Measurements from ENCODE around the gene DDX46.
"Not testable (repeated sequence)": the region's sequence is repeated elsewhere in the genome, so short reads cannot be mapped to it uniquely, and the experiment has no call there.

Gene DDX46

GRCh38 chr5:134784946-134785620 lies 26.5 kb downstream of the DDX46 start:
- no peak for DNase-seq

- no peak for DNase-seq
Observed at GRCh38 chr5:134787692-134788091, 29.1 kb downstream of the DDX46 start.

GRCh38 chr5:134791580-134791979 lies 33.0 kb downstream of the DDX46 start:
- no peak for DNase-seq

DNA sequence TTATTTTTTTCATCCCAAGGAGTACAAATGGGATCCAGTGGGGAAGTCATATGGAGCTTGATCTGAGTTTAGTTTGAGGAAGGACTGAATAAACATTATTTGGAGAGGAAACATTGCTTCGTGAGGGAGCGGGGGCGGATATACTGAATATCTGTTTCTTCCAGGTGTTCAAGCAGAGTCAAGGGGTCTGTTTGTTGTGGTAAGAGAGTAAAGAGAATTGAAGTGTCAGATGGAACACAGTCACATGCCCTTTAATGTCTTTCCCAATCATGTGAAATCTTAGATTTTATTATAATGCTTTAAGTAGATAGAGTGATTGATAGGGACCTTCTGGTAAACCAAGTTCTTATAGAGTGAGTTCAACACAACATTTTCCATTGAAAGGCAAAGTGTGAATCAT lies 33.7 kb downstream of the DDX46 start:
- no peak for DNase-seq

- DNase-seq: no peak
Observed at GRCh38 chr5:134793111-134793510, 34.5 kb downstream of the DDX46 start.

GRCh38 chr5:134794082-134794481 lies 35.5 kb downstream of the DDX46 start:
- no peak for DNase-seq

DNA sequence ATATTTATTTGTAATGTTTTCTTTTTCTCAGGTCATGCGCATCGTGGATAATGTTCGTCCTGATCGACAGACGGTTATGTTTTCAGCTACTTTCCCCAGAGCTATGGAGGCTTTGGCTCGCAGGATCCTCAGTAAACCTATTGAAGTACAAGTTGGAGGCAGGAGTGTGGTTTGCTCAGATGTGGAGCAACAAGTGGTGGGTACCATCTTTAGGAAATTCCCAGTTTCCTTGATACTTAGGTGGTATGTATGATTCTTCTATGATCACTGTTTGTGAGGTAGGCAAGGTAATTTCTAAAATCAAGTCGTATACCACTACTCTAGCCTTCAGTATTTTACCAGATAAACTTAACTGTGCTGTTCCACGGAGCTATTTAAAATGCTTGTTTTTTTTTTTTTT lies 36.2 kb downstream of the DDX46 start:
- no peak for DNase-seq

DNA sequence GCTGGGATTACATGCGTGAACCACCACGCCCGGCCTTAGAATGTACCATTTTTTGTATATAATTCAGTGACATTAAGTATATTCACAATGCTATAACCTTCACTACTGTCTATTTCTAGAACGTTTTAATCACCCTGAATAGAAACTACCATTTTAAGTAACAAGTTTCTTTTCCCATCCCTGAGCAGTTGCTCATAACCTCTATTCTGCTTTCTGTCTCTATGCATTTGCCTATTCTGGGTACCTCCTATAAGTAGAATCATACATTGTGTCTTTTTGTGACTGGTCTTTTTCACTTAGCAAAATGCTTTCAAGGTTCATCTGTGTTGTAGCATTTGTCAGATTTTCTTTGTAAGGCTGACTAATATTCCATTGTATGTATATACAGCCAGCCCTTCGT lies 39.9 kb downstream of the DDX46 start:
- no peak for DNase-seq

DNA sequence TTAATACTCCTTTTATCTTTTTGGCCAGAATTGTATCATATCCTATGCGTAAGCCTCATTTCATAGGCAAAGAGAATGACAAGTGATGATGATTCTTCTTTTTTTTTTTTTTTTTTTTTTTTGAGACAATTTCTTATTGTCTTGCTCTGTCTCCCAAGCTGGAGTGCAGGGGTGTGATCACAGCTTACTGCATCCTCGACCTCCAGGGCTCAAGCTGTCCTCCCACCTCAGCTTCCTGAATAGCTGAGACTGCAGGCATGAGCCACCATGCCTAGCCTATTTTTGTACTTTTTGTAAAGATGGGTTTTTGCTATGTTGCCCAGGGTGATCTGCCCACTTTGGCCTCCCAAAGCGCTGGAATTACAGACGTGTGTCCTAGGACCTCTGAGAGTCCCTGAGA lies 45.2 kb downstream of the DDX46 start:
- no peak for DNase-seq

DNA sequence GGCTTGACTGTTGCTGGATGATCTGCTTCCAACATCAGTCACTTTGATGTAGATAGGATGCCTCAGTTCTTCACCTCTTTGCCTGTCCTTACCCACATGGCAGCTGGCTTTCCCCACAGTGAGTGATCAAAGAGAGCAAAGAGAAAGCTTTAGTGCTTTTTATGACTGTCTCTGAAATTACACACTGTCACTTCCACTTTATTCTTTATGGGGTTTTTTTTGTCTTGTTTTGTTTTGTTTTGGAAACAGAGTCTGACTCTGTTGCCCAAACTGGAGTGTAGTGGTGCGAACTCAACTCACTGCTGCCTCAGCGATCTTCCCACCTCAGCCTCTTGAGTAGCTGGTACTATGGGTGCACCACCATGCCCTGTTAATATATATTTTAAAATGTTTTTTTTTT lies 54.8 kb downstream of the DDX46 start:
- no peak for DNase-seq

GRCh38 chr5:134813827-134814226 lies 55.2 kb downstream of the DDX46 start:
- peak; percentile 16 for DNase-seq

DNA sequence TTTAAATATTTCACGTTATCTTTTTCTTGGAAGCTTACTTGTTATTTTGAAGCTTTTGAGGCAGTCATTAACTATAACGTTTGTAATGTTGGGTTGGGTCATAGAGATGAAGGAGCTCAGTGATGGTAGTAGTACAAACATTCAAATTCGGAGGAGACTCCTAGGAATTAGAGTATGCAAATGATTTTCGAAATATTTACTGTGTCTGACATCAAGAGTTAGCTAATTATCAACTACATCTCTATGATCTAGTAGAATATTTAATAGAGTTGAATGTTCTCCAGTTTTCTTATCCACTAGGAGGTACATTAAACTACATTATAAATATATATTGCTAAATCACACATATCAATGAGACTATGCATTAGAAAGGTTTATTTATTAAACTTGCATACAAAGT lies 58.4 kb downstream of the DDX46 start:
- DNase-seq: no peak

DNA sequence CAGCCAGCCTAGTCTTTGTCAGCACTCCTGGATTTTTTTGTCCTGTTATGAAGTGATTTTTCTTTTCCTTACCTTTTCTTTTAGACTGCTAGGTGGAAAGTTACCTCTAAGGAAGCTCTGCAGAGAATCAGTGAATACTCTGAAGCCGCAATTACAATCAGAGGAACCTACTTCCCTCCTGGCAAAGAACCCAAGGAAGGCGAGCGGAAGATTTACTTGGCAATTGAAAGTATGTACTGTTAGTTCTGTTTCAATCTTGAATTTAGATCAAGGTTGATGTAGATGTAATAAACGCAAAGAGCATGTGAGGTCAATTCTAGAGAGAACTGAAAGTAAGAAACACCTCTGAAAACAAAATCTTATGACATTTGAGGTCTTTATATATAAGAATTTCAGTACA lies 60.2 kb downstream of the DDX46 start:
- DNase-seq: no peak

DNA sequence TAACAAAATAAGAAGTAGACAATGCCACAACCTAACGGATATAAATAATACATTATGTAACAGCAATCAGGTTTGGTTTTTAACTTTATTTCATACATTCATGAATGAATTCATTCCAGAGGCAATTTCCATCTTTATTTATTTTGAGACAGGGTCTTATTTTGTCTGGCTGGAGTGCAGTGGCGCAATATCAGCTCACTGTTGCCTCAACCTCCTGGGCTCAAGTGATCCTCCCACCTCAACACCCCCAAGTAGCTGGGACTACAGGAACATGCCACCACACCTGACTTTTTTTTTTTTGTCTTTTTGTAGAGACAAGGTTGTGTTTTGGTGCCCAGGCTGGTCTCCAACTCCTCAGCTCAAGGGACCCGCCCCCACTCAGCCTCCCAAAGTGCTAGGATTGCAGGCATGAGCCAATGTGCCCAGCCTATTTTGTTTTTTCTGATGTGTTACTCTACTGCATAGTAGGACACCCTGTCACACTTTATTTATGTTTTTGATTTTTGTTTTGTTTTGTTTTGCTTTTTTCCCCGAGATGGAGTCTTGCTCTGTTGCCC lies 60.9 kb downstream of the DDX46 start:
- DNase-seq: no peak

DNA sequence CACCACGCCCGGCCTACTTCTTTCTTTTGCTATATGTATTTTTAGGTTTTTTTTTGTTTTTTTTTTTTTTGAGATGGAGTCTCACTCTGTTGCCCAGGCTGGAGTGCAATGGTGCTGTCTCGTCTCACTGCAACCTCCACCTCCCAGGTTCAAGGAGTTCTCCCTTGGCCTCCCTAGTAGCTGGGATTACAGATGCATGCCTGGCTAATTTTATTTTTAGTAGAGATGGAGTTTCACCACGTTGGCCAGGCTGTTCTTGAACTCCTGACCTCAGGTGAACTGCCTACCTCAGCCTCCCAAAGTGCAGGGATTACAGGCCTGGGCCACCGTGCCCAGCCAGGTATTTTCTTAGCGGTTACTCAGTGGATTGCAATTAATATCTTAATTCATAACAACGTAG lies 63.3 kb downstream of the DDX46 start:
- no peak for DNase-seq

DNA sequence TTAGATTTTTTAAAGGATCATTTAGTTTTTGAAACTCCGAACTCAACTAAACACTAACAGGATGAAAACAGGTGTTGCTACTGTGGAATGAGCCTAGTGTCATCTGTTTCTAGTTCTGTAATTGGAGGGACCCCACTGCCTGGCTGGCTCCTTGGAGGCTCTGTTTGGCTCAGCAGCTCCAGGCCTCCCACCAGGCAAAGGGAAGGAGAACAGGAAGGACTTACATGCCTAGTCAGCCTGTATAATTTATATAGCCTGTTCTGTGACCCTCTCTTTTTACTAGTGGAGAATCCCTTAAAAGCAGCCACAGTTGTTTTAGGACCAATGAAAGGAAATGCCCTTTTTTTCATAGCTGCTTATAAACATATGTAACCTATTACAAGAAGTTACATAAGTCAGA lies 66.1 kb downstream of the DDX46 start:
- DNase-seq: no peak

DNA sequence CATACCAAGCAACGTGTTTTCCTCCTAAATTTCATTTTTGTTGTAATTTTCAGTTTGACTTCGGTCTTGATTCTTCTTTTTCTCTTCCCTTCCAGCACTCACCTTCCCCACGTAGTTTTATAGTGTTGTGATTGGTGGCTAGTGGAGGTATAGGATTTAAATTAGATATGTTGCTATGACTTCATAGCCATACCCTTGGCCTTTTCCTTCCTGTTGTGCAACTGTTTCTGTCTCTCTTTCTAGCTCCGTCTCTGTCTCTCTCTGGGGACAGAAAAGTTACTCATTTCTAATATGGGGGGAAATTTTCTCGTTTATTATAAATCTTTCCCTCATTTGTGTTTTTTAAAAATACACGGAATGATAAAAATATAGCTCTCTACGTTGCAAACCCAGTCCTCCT lies 66.6 kb downstream of the DDX46 start:
- DNase-seq: no peak

DNA sequence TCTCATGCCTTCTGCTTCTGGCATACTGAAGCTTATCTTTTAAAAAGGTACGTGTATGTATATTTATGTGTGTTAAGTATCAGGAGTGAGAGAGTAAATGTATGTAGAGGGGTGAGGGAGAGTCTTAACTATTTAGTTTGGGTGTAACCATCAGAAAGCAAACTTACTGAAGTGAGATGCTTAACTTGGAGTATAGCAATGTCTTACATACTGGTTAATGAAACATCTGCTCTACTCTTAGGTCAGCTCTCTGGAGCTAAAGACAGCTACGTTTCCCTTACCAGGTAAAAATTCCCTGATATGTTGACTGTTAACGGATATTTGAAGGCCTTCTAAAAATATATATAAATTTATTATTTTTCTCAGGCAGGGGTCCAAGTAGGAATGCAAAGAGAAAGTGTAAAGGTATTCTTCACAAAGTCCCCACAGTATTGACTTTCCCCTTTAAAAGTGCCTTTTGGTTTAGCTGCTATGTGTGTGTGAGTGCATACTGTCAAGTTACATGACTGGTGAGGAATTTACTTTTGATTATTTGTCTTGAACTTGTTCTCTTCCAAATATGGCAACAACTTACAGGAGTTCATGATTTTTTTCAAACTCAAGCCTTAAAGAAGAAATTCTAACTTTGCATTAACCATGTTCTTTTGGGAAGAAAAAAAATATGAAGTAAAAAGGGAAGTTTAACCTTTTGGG lies 74.9 kb downstream of the DDX46 start:
- DNase-seq: no peak

GRCh38 chr5:134835623-134836022 lies 77.0 kb downstream of the DDX46 start:
- DNase-seq: no peak

DNA sequence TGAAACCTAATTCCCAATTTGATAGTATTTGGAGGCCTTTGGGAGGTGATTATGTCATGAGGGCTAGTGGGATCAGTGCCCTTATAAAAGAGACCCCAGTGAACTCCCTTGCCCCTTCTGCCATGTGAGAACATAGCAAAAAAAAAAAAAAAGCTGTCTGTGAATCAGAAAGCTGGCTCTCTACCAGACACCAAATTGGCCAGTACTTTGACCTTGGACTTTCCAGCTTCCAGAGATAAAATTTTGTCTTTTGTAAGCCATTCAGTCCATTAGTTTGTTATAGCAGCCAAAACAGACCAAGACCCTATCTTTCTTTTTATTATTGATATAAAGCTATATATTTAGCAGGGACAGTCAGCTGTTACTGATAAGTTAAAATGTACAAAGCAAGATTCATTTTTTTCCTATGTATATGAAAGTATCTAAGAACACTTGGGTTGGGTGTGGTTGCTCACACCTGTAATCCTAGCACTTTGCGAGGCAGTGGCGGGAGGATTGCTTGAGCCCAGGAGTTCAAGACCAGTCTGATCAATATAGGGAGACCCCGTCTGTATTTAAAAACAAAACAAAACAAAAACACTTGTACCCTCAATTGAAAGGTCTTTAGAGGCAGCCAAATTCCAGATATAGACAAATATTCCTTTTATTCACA lies 79.1 kb downstream of the DDX46 start:
- DNase-seq: no peak

DNA sequence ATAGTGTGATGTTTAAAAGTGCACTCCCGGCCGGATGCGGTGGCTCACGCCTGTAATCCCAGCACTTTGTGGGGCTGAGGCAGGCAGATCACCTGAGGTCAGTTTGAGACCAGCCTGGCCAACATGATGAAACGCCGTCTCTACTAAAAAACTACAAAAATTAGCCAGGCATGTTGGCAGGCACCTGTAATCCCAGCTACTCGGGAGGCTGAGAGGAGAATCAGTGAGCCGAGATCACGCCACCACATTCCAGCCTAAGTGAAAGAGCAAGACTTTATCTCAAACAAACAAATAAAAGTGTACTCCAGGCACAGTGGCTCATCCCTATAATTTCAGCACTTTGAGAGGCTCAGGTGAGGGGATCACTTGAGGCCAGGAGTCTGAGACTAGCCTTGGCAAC lies 79.8 kb downstream of the DDX46 start:
- DNase-seq: not testable (repeated sequence)

DNA sequence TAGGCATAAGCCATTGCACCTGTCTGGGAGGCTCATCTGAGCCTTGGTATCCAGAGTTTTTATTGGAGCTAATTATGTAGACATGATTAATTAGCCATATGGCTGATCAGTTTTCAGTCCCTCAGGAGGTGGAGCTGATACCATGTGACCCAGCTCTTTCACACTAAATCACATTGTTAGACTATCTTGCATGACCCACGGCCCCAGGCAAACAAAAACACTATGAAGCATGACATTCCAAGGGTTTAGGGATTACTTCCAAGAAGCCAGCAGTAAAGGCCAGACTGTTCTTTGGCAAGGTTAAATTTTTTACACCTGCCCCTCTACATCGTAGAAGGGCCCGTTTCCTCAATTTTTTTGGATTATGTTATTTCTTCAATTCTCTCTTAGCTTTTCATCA lies 82.2 kb downstream of the DDX46 start:
- DNase-seq: no peak

- DNase-seq: no peak
Observed at GRCh38 chr5:134844252-134844651, 85.7 kb downstream of the DDX46 start.

DNA sequence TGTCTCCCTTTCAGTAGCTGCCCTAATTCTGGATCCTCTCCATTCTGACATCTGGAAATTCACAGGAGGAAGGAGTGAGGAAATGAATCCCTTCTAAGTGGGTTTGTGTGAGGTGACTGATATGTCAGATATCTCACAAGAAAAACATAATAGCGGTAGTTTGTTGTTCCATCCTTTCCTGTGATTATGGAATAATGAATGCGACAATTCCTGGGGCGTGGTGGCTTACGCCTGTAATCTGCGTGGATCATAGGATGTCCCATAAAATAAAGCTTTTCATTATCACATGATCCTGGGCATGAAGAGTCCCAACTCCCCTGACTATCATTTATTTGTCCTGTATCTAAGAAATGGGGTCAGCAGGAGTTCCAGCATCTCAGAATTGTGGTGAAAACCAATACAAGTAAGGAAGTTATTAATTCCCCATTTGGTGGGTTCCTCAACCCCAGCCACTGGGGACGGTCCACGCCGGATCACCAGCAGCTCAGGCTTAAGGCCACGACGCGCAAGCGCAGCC lies 86.8 kb downstream of the DDX46 start:
- DNase-seq: no peak

All from hematopoietic multipotent progenitor cell treated with erythropoietin and hydrocortisone succinate and interleukin-3 and kit ligand, for 8 days (in vitro differentiated cells).